GM12891 (cell line): Measurements from ENCODE around the gene PKHD1.

Source experiments
- POLR2AphosphoS5 ChIP-seq: IDR thresholded peaks from 2 replicates; pipeline ENCODE4 v1.6.1; 2011; ENCODE audit warnings: low read depth, low read length, control low read depth
- TAF1 ChIP-seq: IDR thresholded peaks from 2 replicates; pipeline ENCODE4 v1.6.1; 2011; ENCODE audit warnings: low read depth, low read length, control low read depth

GRCh38 chr6:51824940-51825339 lies 262.5 kb downstream of the PKHD1 start:
- TF ChIP-seq TAF1 (no peak), POLR2AphosphoS5 (no peak)
